Mucosa of descending colon (tissue), 3 donors: ENCODE results near the gene TRPV6. TPM values are rescaled to one million over a fixed set of nuclear protein-coding genes. Genes with fewer than 3 reads are reported as not detected.

Experiments
- ATAC-seq: fragments of 200-7000 bp; cut with Tn5 transposase; one replicate; pipeline ENCODE4 v1.9.1; 2020; ENCODE audit warnings: mild to moderate bottlenecking, moderate library complexity
- DNase-seq, 3 donors: peaks; one replicate each; pipeline ENCODE4 v3.0.0-alpha.2; 2020
- H3K36me3 ChIP-seq: fragments of 200-600 bp; one replicate; pipeline ENCODE4 v1.8.0; 2021; ENCODE audit warnings: low read depth, mild to moderate bottlenecking
- H3K4me1 ChIP-seq: fragments of 200-600 bp; one replicate; pipeline ENCODE4 v1.8.0; 2021; ENCODE audit warnings: low read depth, mild to moderate bottlenecking
- H3K4me3 ChIP-seq: fragments of 200-600 bp; one replicate; pipeline ENCODE4 v1.8.0; 2021; ENCODE audit warnings: mild to moderate bottlenecking
- H3K9me3 ChIP-seq: fragments of 200-600 bp; one replicate; pipeline ENCODE4 v1.8.0; 2021; ENCODE audit warnings: mild to moderate bottlenecking
- intact Hi-C, 2 donors: fragments of 100-400 bp; cut with DNase I in 1 of 2; cut with micrococcal nuclease in 1 of 2; formaldehyde crosslinking; loops; one replicate each; pipeline versions ENCODE4 v1.11.0 to v1.11.1; 2022; cut with DNase I, micrococcal nuclease
- total RNA-seq, 3 donors: library from RNA; stranded (reverse); fragmentation: NEBNext Ultra II Directional in 2 of 3; extraction: Animal tissue kit (Norgen Biotek cat#: 25700) in 2 of 3; gene quantifications; one replicate each; pipeline versions ENCODE4 v1.2.1 to v1.2.4, GENCODE V29; 2021 to 2023
- TF ChIP-seq, protein P1 (sequence below): fragments of 200-600 bp; IDR thresholded peaks from one replicate; pipeline ENCODE4 v1.8.0; 2022; ENCODE audit warnings: antibody characterized with exemption, mild to moderate bottlenecking
- donor health status: DM: no; HTN: no; CAD: no; lungs with moderate emphysema.
- donor health status: DM: no; HTN: no; CAD: no.
- donor health status: DM: no; HTN: yes; CAD: no.

Gene TRPV6
- total RNA-seq, 3 donors from 2014 or later, result 0.35 to 0.55 (median 0.44) TPM

DNA sequence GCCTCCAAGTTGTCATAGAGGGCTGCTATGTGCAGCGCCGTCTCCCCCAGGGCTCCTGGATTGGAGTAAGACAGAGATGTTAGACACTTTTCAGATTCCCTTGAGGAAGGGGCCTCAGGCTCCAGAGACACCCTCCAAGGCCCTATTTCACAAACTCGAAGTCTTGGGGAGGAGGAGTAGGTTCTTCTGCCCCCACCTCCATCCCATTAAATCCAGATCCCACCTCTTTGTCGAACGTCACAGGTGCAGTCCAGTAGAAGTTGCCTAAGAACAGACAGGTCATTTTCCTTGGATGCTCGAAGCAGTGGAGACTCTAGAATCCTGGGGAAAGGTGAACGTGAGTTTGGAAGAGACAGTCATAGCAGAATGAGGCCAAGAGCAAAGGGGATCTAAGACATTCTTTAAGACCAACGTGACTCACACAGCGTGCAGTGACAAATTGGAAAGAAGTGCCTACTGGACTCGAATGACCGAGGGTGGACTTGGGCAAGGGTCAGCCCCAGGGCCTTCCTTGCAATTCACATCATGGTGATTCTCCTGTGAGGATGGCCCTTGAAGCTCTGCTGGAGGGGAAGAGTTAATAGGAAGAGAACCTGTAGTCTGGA, 44.7 kb upstream of the TRPV6 start:
- H3K9me3 ChIP-seq, result no peaks in the 10 kb centered on the region
- no peak overlapping the region for H3K4me3 ChIP-seq
- intact Hi-C loops, result no loop called here
- H3K36me3 ChIP-seq, result no peaks in the 10 kb centered on the region
- no peak for ATAC-seq
- TF ChIP-seq, protein P1, sequence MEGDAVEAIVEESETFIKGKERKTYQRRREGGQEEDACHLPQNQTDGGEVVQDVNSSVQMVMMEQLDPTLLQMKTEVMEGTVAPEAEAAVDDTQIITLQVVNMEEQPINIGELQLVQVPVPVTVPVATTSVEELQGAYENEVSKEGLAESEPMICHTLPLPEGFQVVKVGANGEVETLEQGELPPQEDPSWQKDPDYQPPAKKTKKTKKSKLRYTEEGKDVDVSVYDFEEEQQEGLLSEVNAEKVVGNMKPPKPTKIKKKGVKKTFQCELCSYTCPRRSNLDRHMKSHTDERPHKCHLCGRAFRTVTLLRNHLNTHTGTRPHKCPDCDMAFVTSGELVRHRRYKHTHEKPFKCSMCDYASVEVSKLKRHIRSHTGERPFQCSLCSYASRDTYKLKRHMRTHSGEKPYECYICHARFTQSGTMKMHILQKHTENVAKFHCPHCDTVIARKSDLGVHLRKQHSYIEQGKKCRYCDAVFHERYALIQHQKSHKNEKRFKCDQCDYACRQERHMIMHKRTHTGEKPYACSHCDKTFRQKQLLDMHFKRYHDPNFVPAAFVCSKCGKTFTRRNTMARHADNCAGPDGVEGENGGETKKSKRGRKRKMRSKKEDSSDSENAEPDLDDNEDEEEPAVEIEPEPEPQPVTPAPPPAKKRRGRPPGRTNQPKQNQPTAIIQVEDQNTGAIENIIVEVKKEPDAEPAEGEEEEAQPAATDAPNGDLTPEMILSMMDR, result no peak
- DNase-seq, result no peak
- no peaks in the 10 kb centered on the region for H3K4me1 ChIP-seq

DNA sequence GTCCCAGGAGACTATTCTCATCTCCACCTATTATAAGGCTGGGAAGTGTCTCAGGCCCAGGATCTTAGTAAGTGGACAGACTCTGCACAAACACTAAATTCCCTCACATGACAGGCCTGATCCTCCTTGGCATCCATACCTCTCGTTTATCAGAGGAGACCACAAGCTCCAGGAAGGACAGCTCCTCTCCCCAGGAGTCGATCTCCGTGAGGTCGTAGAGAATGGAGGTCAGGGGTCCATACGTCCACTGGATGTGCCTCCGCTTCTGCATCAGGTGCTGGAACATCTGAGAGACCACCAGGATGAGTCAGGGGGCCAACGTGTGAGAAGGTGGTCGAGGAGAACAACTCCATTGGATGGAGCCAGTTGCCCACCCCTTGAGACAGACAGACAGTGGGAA, 42.4 kb upstream of the TRPV6 start:
- no peak for DNase-seq

DNA sequence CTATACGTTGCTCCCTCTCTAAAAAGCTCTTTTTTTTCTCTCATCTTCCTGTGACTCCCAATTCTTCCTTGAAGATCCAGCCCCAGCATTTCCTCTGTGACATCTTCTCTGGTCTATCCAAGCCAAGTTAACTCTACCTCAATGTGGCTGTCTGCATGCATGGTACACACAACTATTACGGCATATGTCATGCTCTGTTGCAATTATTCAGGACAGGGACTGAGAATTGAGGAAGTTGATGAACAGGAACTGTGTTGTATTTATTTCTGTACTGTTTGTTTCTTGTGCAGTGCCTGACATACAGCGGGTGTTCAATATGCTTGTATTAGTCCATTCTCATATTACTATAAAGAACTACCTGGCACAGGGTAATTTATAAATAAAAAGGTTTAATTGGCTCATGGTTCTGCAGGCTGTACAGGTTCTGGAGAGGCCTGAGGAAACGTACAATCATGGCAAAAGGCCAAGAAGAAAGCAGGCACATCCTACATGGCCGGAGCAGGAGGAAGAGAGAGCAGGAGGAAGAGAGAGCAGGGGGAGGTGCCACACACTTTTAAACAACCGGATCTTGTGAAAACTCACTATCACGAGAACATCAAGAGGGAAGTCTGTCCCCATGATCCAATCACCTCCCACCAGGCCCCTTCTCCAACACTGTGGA, 41.7 kb upstream of the TRPV6 start:
- TF ChIP-seq, protein P1, result no peak
- DNase-seq, result no peak
- Histone ChIP-seq H3K4me3 (no peak overlapping the region), H3K9me3 (no peaks in the 10 kb centered on the region), H3K4me1 (no peaks in the 10 kb centered on the region), H3K36me3 (no peaks in the 10 kb centered on the region)
- intact Hi-C loops, result no loop called here
- peak; percentile 41 for ATAC-seq

More for the DNA sequence above, 42.4 kb upstream of the TRPV6 start:
- TF ChIP-seq, protein P1, result no peak
- H3K4me1 ChIP-seq, result no peaks in the 10 kb centered on the region
- intact Hi-C loops, result no loop called here
- ATAC-seq, result no peak
- no peak overlapping the region for H3K4me3 ChIP-seq
- no peaks in the 10 kb centered on the region for H3K9me3 ChIP-seq
- no peaks in the 10 kb centered on the region for H3K36me3 ChIP-seq

DNA sequence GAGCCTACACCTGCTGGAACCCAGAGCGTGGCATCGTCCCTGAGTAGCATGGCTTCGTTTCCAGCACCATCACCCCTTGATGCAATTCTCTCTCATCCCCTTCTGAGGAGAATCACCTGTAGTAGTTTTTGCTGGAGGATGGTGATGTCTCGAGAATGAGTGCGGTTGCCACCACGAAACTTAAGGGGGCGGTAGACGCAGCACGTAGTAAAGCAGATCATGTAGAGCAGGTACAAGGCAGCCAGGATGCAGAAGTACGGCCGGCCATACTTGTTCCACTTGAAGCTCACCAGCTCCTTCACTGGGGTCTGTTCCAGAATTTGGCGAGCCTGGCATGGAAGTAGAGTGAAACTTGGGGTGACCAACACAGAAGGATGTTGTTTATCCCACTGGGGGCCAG, 39.9 kb upstream of the TRPV6 start:
- H3K9me3 ChIP-seq, result no peaks in the 10 kb centered on the region
- DNase-seq (no peak), ATAC-seq (no peak)
- TF ChIP-seq, protein P1, result no peak
- H3K36me3 ChIP-seq, result no peaks in the 10 kb centered on the region
- H3K4me1 ChIP-seq, result no peaks in the 10 kb centered on the region
- H3K4me3 ChIP-seq, result no peak overlapping the region
- intact Hi-C loops, result no loop called here

DNA sequence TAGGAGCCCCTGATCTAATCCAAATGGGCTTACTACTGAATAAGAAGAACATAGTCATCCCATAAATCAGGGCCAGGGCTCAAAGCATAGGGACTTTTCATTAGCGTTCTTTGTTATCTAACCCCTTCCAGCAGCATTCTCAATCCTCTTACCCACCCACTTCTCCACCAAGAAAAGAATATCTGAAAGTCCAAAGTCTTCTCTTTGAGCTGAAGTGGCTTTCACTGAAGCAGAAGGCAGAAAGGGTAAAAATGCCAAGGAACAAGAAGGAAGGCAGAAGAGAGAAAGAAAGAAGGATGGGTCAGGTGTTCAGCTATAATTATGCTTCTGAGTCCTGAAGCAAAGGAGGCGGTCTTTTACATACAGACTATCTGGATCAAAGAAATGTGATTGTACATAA, 37.8 kb upstream of the TRPV6 start:
- intact Hi-C loops, result no loop called here
- no peak for ATAC-seq
- H3K4me1 ChIP-seq, result no peaks in the 10 kb centered on the region
- H3K9me3 ChIP-seq, result no peaks in the 10 kb centered on the region
- H3K4me3 ChIP-seq, result no peak overlapping the region
- TF ChIP-seq, protein P1, result no peak
- H3K36me3 ChIP-seq, result no peaks in the 10 kb centered on the region
- DNase-seq, result no peak
